A549 (cell line): Measurements from ENCODE around the gene GLP2R. TPM values are rescaled to one million over a fixed set of nuclear protein-coding genes. Genes with fewer than 3 reads are reported as not detected.

Source experiments
- ATAC-seq, 2 experiments: fragments of 200-7000 bp in 1 of 2; fragments of >200 bp in 1 of 2; cut with Nextera tagmentation in 1 of 2; cut with Tn5 transposase in 1 of 2; 3 replicates each; pipeline versions ENCODE4 v1.8.0 to v1.9.1; 2018 to 2020; ENCODE audit warnings: mild to moderate bottlenecking in 1 of 2, moderate library complexity in 1 of 2
- CTCF ChIA-PET: fragments of 300-600 bp; sonication (Branson Sonifier 250); formaldehyde crosslinking; extraction: SDS; loops from one replicate; lab custom pipeline; 2021; ENCODE audit warnings: antibody characterized with exemption, inconsistent platforms; lab: Yijun Ruan, JAX
- POLR2A ChIA-PET: fragments of 350-600 bp; formaldehyde crosslinking; extraction: SDS; loops from one replicate; lab custom pipeline; 2021; ENCODE audit warnings: antibody characterized with exemption, inconsistent platforms; lab: Yijun Ruan, JAX
- DNase-seq, 2 experiments: peaks; one replicate each; pipeline versions ENCODE4 v3.0.0 to v3.0.0-alpha.2; 2011 to 2016; ENCODE audit warnings: low read depth in 1 of 2, low spot score in 1 of 2
- FAIRE-seq: peaks from 2 replicates; lab custom pipeline; 2011; peaks lifted over from hg19 to GRCh38; lab: Jason Lieb, UNC
- H3K27ac ChIP-seq, 2 experiments: fragments of >200 bp; sonication (Bioruptor Twin); formaldehyde crosslinking; 3 replicates each; pipeline ENCODE4 v1.5.1; 2016 to 2017
- H3K4me1 ChIP-seq: fragments of >200 bp; sonication (Bioruptor Twin); formaldehyde crosslinking; 3 replicates; pipeline ENCODE4 v1.6.1; 2016
- H3K4me2 ChIP-seq: fragments of >200 bp; sonication (Bioruptor Twin); formaldehyde crosslinking; 3 replicates; pipeline ENCODE4 v1.6.1; 2016
- H3K4me3 ChIP-seq: fragments of >200 bp; sonication (Bioruptor Twin); formaldehyde crosslinking; 3 replicates; pipeline ENCODE4 v1.5.1; 2016
- H3K9me3 ChIP-seq: fragments of >200 bp; sonication (Bioruptor Twin); formaldehyde crosslinking; 3 replicates; pipeline ENCODE4 v1.6.1; 2016
- CBX8 ChIP-seq: fragments of 200-600 bp; sonication (generic); IDR thresholded peaks from 2 replicates; pipeline ENCODE4 v1.6.1; 2016
- E2F6 ChIP-seq: IDR thresholded peaks from 2 replicates; pipeline ENCODE4 v1.6.1; 2012; ENCODE audit warnings: low read depth, borderline replicate concordance
- EHMT2 ChIP-seq: fragments of 200-600 bp; sonication (generic); IDR thresholded peaks from 2 replicates; pipeline ENCODE4 v1.6.1; 2016; ENCODE audit warnings: antibody characterized with exemption, low read depth, mild to moderate bottlenecking, moderate library complexity
- ESRRA ChIP-seq: fragments of 150-350 bp; IDR thresholded peaks from 2 replicates; pipeline ENCODE4 v1.6.1; 2014; ENCODE audit warnings: mild to moderate bottlenecking, low read length, borderline replicate concordance
- FOSB ChIP-seq: fragments of 250-450 bp; sonication (Bioruptor Pico); IDR thresholded peaks from 2 replicates; pipeline ENCODE4 v1.5.0; 2020; ENCODE audit warnings: mild to moderate bottlenecking, moderate library complexity
- FOSL2 ChIP-seq, 2 experiments: fragments of 450-650 bp in 1 of 2; fragments of >200 bp in 1 of 2; sonication (Bioruptor Twin) in 1 of 2; formaldehyde crosslinking; IDR thresholded peaks; 2 replicates each; pipeline versions ENCODE4 v1.5.0 to v1.6.1; 2016 to 2020; ENCODE audit warnings: mild to moderate bottlenecking in 1 of 2, moderate library complexity in 1 of 2
- FOXS1 ChIP-seq: fragments of 250-450 bp; sonication (Bioruptor Pico); IDR thresholded peaks from 2 replicates; pipeline ENCODE4 v1.5.0; 2020; ENCODE audit warnings: mild to moderate bottlenecking, moderate library complexity
- GATA3 ChIP-seq: IDR thresholded peaks from 2 replicates; pipeline ENCODE4 v1.6.1; 2012; ENCODE audit warnings: borderline replicate concordance
- HES2 ChIP-seq: fragments of >200 bp; sonication (Bioruptor Twin); formaldehyde crosslinking; IDR thresholded peaks from 2 replicates; pipeline ENCODE4 v1.6.1; 2016
- HEYL ChIP-seq: fragments of 250-450 bp; sonication (Bioruptor Pico); IDR thresholded peaks from 2 replicates; pipeline ENCODE4 v1.8.0; 2021; ENCODE audit warnings: mild to moderate bottlenecking, moderate library complexity
- HMGXB4 ChIP-seq: fragments of 250-450 bp; sonication (Bioruptor Pico); IDR thresholded peaks from 2 replicates; pipeline ENCODE4 v1.5.0; 2021; ENCODE audit warnings: mild to moderate bottlenecking, moderate library complexity, borderline replicate concordance
- HOXB5 ChIP-seq: fragments of 250-450 bp; sonication (Bioruptor Pico); IDR thresholded peaks from 2 replicates; pipeline ENCODE4 v1.5.0; 2020; ENCODE audit warnings: mild to moderate bottlenecking, moderate library complexity
- KDM1A ChIP-seq: fragments of 200-600 bp; sonication (generic); IDR thresholded peaks from 2 replicates; pipeline ENCODE4 v1.6.1; 2016; ENCODE audit warnings: low read depth, mild to moderate bottlenecking
- NPAS2 ChIP-seq: fragments of 250-450 bp; sonication (Bioruptor Pico); IDR thresholded peaks from 2 replicates; pipeline ENCODE4 v1.8.0; 2022; ENCODE audit warnings: mild to moderate bottlenecking, moderate library complexity, borderline replicate concordance
- NR3C1 ChIP-seq: fragments of >200 bp; sonication (Bioruptor Twin); formaldehyde crosslinking; IDR thresholded peaks from 3 replicates; pipeline ENCODE4 v1.6.1; 2017
- PHF8 ChIP-seq: fragments of 200-600 bp; sonication (generic); IDR thresholded peaks from 2 replicates; pipeline ENCODE4 v1.6.1; 2016; ENCODE audit warnings: low read depth, mild to moderate bottlenecking, antibody characterized with exemption, moderate library complexity, borderline replicate concordance
- POLR2A ChIP-seq: IDR thresholded peaks from 2 replicates; pipeline ENCODE4 v1.6.1; 2012; ENCODE audit warnings: mild to moderate bottlenecking, low read length
- RAD21 ChIP-seq, 2 experiments: fragments of >200 bp in 1 of 2; sonication (Bioruptor Twin) in 1 of 2; formaldehyde crosslinking in 1 of 2; IDR thresholded peaks in 1 of 2; conservative IDR thresholded peaks in 1 of 2; 2 replicates in 1 of 2; 3 replicates in 1 of 2; pipeline ENCODE4 v1.6.1; 2012 to 2018; ENCODE audit warnings: inconsistent platforms in 1 of 2
- RARB ChIP-seq: fragments of 250-450 bp; sonication (Bioruptor Pico); IDR thresholded peaks from 2 replicates; pipeline ENCODE4 v1.8.0; 2021; ENCODE audit warnings: mild to moderate bottlenecking, moderate library complexity
- RFX5 ChIP-seq: fragments of 450-650 bp; IDR thresholded peaks from 2 replicates; pipeline ENCODE4 v1.7.1; 2014; ENCODE audit warnings: antibody characterized with exemption, mild to moderate bottlenecking, moderate library complexity
- USF2 ChIP-seq: fragments of 450-650 bp; IDR thresholded peaks from 2 replicates; pipeline ENCODE4 v1.6.1; 2014; ENCODE audit warnings: antibody characterized with exemption
- WGBS: methylation state at CpG from one replicate; pipeline ENCODE4 v1.1.6; 2017; ENCODE audit errors: missing lambda C conversion rate; 5-methylcytosine and 5-hydroxymethylcytosine counted together
- polyA plus RNA-seq, 4 experiments: library from polyadenylated mRNA; depleted of rRNA in 3 of 4; stranded (reverse); fragments of >200 nt; fragmentation: RNase III in 1 of 4; extraction: RNeasy Plus Mini Kit Qiagen cat#74134 plus additional on column Dnase treatment in 1 of 4; gene quantifications; 2 replicates in 3 of 4; 3 replicates in 1 of 4; pipeline ENCODE4 v1.2.3, GENCODE V29; 2011 to 2017

GLP2R gene
- polyA plus RNA-seq, 2 of the 4 experiments (the other 2 are of a cell fraction), result 27.9 to 48.7 TPM

- WGBS, result 23% methylated on average over 2 of the region's 2 CpGs
- Histone ChIP-seq H3K9me3 (no peaks in the 10 kb centered on the region), H3K4me2 (0 out of 3 replicates have a peak overlapping the region, but pooled peaks have one; percentile 2), H3K27ac (peak overlapping the region in 1 of 2 experiments; percentile 12; a peak in 1 of 6 replicates), H3K4me1 (peaks cover 20% of the 10 kb centered on the region), H3K4me3 (no peak overlapping the region)
- no peak for FAIRE-seq
- ChIA-PET POLR2A (no interaction called here), CTCF (interaction anchor here (0.6 to 14.9 kb wide), 8 partner anchors 8 to 716 kb away, joined by 3 to 344 read pairs (median 8); no protein-coding TSS in a partner anchor)
- TF ChIP-seq USF2, result no peak
- no peak for TF ChIP-seq HMGXB4
- TF ChIP-seq EHMT2, result no peak
- TF ChIP-seq FOSL2 (IDR thresholded peaks at IDR 0.05), result peak; percentile 13; the same call in 1 of the 2 replicates
- no peak for TF ChIP-seq FOSL2 (CRISPR knock-in tag; IDR thresholded peaks at IDR 0.05)
- TF ChIP-seq RARB, result no peak
- no peak for TF ChIP-seq ESRRA
- peak in 1 of 2 experiments; percentile 26 for DNase-seq
- ATAC-seq, result peak; percentile 7 to 17; a peak in 1 of 6 replicates
Measured at GRCh38 chr17:9932491-9932890, 106.8 kb downstream of the GLP2R start.

DNA sequence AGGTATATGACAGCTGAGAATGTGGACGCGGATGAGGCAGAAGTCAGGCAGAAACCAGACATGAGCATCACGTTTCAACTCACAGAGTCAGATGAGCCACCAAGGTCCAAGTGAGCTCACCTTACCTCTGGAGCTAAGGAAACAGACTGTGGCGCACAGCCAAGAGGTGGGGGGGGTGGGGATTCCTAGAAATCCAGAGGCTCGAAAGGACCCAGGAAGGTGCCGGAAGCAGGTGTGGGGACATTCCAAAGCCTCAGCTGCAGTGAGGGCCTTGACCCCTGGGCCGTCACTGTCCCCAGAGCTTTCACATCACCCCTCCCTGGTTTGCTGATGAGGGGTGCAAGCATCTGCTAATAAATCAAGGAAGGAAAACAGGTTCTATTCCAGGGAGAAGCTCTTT lies 108.6 kb downstream of the GLP2R start:
- TF ChIP-seq EHMT2 (no peak), RFX5 (no peak), FOSL2 (IDR thresholded peaks at IDR 0.05) (no peak), FOSL2 (CRISPR knock-in tag; IDR thresholded peaks at IDR 0.05) (no peak), HOXB5 (CRISPR knock-in tag) (no peak), FOXS1 (CRISPR knock-in tag) (no peak), FOSB (CRISPR knock-in tag) (no peak), HES2 (no peak), E2F6 (no peak), NPAS2 (CRISPR knock-in tag) (no peak), POLR2A (no peak), RAD21 (conservative IDR thresholded peaks at IDR 0.05 in 1 of 2, IDR thresholded peaks at IDR 0.05 in 1 of 2) (no peak), GATA3 (no peak)
- ChIA-PET POLR2A (no interaction called here), CTCF (interaction anchor here (0.9 to 14.9 kb wide), 9 partner anchors 10 to 684 kb away, joined by 3 to 344 read pairs (median 6); partner anchors contain the start of gene CFAP52)
- WGBS, result 84% methylated on average over 7 of the region's 7 CpGs
- ATAC-seq (no peak), FAIRE-seq (no peak), DNase-seq (no peak)
- Histone ChIP-seq H3K4me2 (no peak overlapping the region), H3K27ac (no peak overlapping the region), H3K9me3 (peaks cover 4% of the 10 kb centered on the region; the same call in 2 of the 3 replicates), H3K4me3 (no peak overlapping the region), H3K4me1 (peaks cover 6% of the 10 kb centered on the region; the same call in 2 of the 3 replicates)

DNA sequence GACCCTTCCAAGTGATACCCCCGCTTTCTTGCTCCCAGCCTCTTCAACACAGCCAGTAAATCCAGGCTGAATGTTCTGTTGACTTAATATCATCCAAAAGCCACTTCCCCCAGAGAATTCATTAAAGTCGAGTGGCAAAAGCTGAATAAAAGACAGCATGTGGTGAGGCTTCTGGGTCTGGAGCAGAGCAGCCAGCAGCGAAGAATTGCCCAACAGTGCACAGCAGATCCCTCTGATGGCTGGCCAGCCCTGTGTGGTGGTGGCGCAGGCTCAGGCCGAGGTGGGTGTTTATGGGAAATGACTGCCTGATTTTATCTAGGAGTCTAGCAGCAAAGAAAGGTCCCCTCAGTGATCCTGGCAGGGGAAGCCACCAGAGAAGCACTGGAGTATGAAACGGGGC lies 109.7 kb downstream of the GLP2R start:
- no peak overlapping the region for H3K4me2 ChIP-seq
- WGBS, result 72% methylated on average over 6 of the region's 6 CpGs
- FAIRE-seq (no peak), ATAC-seq (no peak; a peak in 1 of 6 replicates), DNase-seq (no peak)
- POLR2A ChIA-PET, result no interaction called here
- TF ChIP-seq KDM1A (no peak), CBX8 (no peak), HEYL (CRISPR knock-in tag) (no peak), NR3C1 (no peak), RFX5 (no peak), PHF8 (no peak), E2F6 (no peak)
- H3K4me1 ChIP-seq, result peaks cover 6% of the 10 kb centered on the region; the same call in 2 of the 3 replicates
- H3K9me3 ChIP-seq, result peaks cover 4% of the 10 kb centered on the region; the same call in 2 of the 3 replicates
- CTCF ChIA-PET, result interaction anchor here (1.1 to 14.9 kb wide), 11 partner anchors 8 to 711 kb away, joined by 3 to 344 read pairs (median 6); partner anchors contain the start of gene CFAP52
- H3K4me3 ChIP-seq, result no peak overlapping the region
- no peak overlapping the region for H3K27ac ChIP-seq
